ENCODE results near the gene MEGF11. TPM values are rescaled to one million over a fixed set of nuclear protein-coding genes. Genes with fewer than 3 reads are reported as not detected.

The MEGF11 gene
- total RNA-seq, 1 experiment from 2014 or later, result 1.2 TPM

- H4K91ac ChIP-seq (ENCODE audit: insufficient read length, low read depth, low read length), result no peak overlapping the region
- no peak overlapping the region for H2AK5ac ChIP-seq (ENCODE audit: insufficient read length, low read length)
- H3K27me3 ChIP-seq (ENCODE audit: insufficient read depth, low read length), result no peaks in the 10 kb centered on the region
- H3K23ac ChIP-seq (ENCODE audit: insufficient read length, low read depth, low read length), result no peak overlapping the region
- no peaks in the 10 kb centered on the region for H3K9me3 ChIP-seq (ENCODE audit: control insufficient read depth, low read depth, low read length)
- Mint-ChIP-seq H3K36me3 (ENCODE audit: insufficient read depth in 1 of 3, low read depth in 3 of 3) (peaks cover 0 to 8% (median 0%) of the 10 kb centered on the region in 3 experiments; a peak in 2 of 7 replicates), H3K27ac (peak overlapping the region in 1 of 3 experiments; percentile 73; a peak in 1 of 7 replicates), H3K27me3 (ENCODE audit: low read depth) (peaks cover 10% of the 10 kb centered on the region), H3K9me3 (no peaks in the 10 kb centered on the region), H3K4me3 (no peak overlapping the region), H3K4me1 (peaks cover 40 to 53% of the 10 kb centered on the region in 2 experiments)
- H2BK12ac ChIP-seq (ENCODE audit: insufficient read length, low read depth, low read length), result no peak overlapping the region
- no peak overlapping the region for H3K56ac ChIP-seq (ENCODE audit: insufficient read length, low read depth, low read length)
- H2BK15ac ChIP-seq (ENCODE audit: low read depth, low read length), result no peak overlapping the region
- no peak overlapping the region for H3K9ac ChIP-seq (ENCODE audit: extremely low read depth, insufficient read length, low read length)
- H3K79me1 ChIP-seq (ENCODE audit: insufficient read depth, low read depth, low read length, poor library complexity, severe bottlenecking), result no peaks in the 10 kb centered on the region
- H3K4ac ChIP-seq (ENCODE audit: low read depth, low read length), result no peak overlapping the region
- TF ChIP-seq, protein P1, sequence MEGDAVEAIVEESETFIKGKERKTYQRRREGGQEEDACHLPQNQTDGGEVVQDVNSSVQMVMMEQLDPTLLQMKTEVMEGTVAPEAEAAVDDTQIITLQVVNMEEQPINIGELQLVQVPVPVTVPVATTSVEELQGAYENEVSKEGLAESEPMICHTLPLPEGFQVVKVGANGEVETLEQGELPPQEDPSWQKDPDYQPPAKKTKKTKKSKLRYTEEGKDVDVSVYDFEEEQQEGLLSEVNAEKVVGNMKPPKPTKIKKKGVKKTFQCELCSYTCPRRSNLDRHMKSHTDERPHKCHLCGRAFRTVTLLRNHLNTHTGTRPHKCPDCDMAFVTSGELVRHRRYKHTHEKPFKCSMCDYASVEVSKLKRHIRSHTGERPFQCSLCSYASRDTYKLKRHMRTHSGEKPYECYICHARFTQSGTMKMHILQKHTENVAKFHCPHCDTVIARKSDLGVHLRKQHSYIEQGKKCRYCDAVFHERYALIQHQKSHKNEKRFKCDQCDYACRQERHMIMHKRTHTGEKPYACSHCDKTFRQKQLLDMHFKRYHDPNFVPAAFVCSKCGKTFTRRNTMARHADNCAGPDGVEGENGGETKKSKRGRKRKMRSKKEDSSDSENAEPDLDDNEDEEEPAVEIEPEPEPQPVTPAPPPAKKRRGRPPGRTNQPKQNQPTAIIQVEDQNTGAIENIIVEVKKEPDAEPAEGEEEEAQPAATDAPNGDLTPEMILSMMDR (conservative IDR thresholded peaks at IDR 0.05), result no peak
- H2BK120ac ChIP-seq (ENCODE audit: low read depth, low read length, poor library complexity, severe bottlenecking), result no peak overlapping the region
- H3K4me1 ChIP-seq (ENCODE audit: insufficient read depth, low read length), result peaks cover 6% of the 10 kb centered on the region; the same call in 1 of the 2 replicates
- no peak overlapping the region for H2BK20ac ChIP-seq (ENCODE audit: low read depth, low read length, poor library complexity, severe bottlenecking)
- no peak overlapping the region for H4K8ac ChIP-seq (replicated peaks; ENCODE audit: insufficient read length, low read depth, low read length)
- DNase-seq, result no peak
- H3K79me2 ChIP-seq (ENCODE audit: insufficient read depth, low read length), result no peaks in the 10 kb centered on the region
- no peak overlapping the region for H4K5ac ChIP-seq (ENCODE audit: insufficient read length, low read depth, low read length)
- H3K14ac ChIP-seq (ENCODE audit: insufficient read depth, low read length), result no peak overlapping the region
- no peak overlapping the region for H2BK5ac ChIP-seq (ENCODE audit: insufficient read length, low read length)
- H3K18ac ChIP-seq (ENCODE audit: insufficient read length, low read depth, low read length), result peak overlapping the region; percentile 19
- no peak overlapping the region for H3K4me2 ChIP-seq (ENCODE audit: insufficient read depth, insufficient read length, low read length)
- no peak overlapping the region for H3T11ph ChIP-seq (ENCODE audit: low read length)
- no peak overlapping the region for H2AFZ ChIP-seq (ENCODE audit: low read length)
- H4K20me1 ChIP-seq (ENCODE audit: control insufficient read depth, insufficient read depth, insufficient read length), result no peaks in the 10 kb centered on the region
- no peak overlapping the region for H3K27ac ChIP-seq (ENCODE audit: insufficient read length, low read depth, low read length)
- H3K23me2 ChIP-seq (ENCODE audit: insufficient read length, low read depth, low read length, poor library complexity, severe bottlenecking), result no peaks in the 10 kb centered on the region
Measured at GRCh38 chr15:66063147-66063546, 190.4 kb downstream of the MEGF11 start.
